ENCODE data around the gene BLVRB.

Gene BLVRB

GRCh38 chr19:40450664-40451063 lies 14.9 kb downstream of the BLVRB start:
- Mint-ChIP-seq H3K4me3 (no peak overlapping the region), H3K27me3 (ENCODE audit: low read depth) (peaks cover 4% of the 10 kb centered on the region), H3K4me1 (peaks cover 10% of the 10 kb centered on the region), H3K36me3 (ENCODE audit: low read depth) (peaks cover 8% of the 10 kb centered on the region), H3K27ac (no peak overlapping the region), H3K9me3 (no peaks in the 10 kb centered on the region)
- no peak for TF ChIP-seq CTCF (IDR thresholded peaks at IDR 0.05; ENCODE audit: unreplicated experiment in 3 of 3)

GRCh38 chr19:40449506-40449905 lies 16.0 kb downstream of the BLVRB start:
- Mint-ChIP-seq H3K36me3 (ENCODE audit: low read depth) (peaks cover 8% of the 10 kb centered on the region), H3K27ac (no peak overlapping the region), H3K4me1 (peaks cover 13% of the 10 kb centered on the region), H3K4me3 (no peak overlapping the region), H3K27me3 (ENCODE audit: low read depth) (peaks cover 4% of the 10 kb centered on the region), H3K9me3 (no peaks in the 10 kb centered on the region)
- TF ChIP-seq CTCF (IDR thresholded peaks at IDR 0.05; ENCODE audit: unreplicated experiment in 3 of 3): no peak

- H3K4me1 Mint-ChIP-seq: peaks cover 28% of the 10 kb centered on the region
- TF ChIP-seq CTCF (IDR thresholded peaks at IDR 0.05; ENCODE audit: unreplicated experiment in 3 of 3): no peak
- no peaks in the 10 kb centered on the region for H3K9me3 Mint-ChIP-seq
- H3K27me3 Mint-ChIP-seq (ENCODE audit: low read depth): peaks cover 4% of the 10 kb centered on the region
- H3K36me3 Mint-ChIP-seq (ENCODE audit: low read depth): peaks cover 20% of the 10 kb centered on the region
- peak overlapping the region; percentile 54 to 86 (median 82) for H3K4me3 Mint-ChIP-seq
- H3K27ac Mint-ChIP-seq: peak overlapping the region; percentile 91 to 98 (median 96)
These were observed 19.2 kb downstream of the BLVRB start for GRCh38 chr19:40446263-40446784.

GRCh38 chr19:40445780-40446262 lies 19.7 kb downstream of the BLVRB start:
- peak overlapping the region; percentile 91 to 98 (median 96) for H3K27ac Mint-ChIP-seq
- H3K36me3 Mint-ChIP-seq (ENCODE audit: low read depth): peaks cover 24% of the 10 kb centered on the region
- H3K4me1 Mint-ChIP-seq: peaks cover 33% of the 10 kb centered on the region
- H3K27me3 Mint-ChIP-seq (ENCODE audit: low read depth): peaks cover 4% of the 10 kb centered on the region
- H3K9me3 Mint-ChIP-seq: no peaks in the 10 kb centered on the region
- no peak for TF ChIP-seq CTCF (IDR thresholded peaks at IDR 0.05; ENCODE audit: unreplicated experiment in 3 of 3)
- H3K4me3 Mint-ChIP-seq: peak overlapping the region; percentile 79 to 86 (median 82)

GRCh38 chr19:40444825-40445312 lies 20.7 kb downstream of the BLVRB start:
- TF ChIP-seq CTCF (IDR thresholded peaks at IDR 0.05; ENCODE audit: unreplicated experiment in 3 of 3): peak in 2 of 3 experiments; percentile 31 to 46
- Mint-ChIP-seq H3K27me3 (ENCODE audit: low read depth) (peaks cover 4% of the 10 kb centered on the region), H3K36me3 (ENCODE audit: low read depth) (peaks cover 27% of the 10 kb centered on the region), H3K4me1 (peaks cover 34% of the 10 kb centered on the region), H3K4me3 (peak overlapping the region; percentile 95 to 100 (median 99)), H3K9me3 (no peaks in the 10 kb centered on the region), H3K27ac (peak overlapping the region; percentile 98 to 99 (median 99))
